ENCODE measurements around the gene EPB41L5.
"Not testable (repeated sequence)": the region's sequence is repeated elsewhere in the genome, so short reads cannot be mapped to it uniquely, and the experiment has no call there.

Gene EPB41L5

DNA sequence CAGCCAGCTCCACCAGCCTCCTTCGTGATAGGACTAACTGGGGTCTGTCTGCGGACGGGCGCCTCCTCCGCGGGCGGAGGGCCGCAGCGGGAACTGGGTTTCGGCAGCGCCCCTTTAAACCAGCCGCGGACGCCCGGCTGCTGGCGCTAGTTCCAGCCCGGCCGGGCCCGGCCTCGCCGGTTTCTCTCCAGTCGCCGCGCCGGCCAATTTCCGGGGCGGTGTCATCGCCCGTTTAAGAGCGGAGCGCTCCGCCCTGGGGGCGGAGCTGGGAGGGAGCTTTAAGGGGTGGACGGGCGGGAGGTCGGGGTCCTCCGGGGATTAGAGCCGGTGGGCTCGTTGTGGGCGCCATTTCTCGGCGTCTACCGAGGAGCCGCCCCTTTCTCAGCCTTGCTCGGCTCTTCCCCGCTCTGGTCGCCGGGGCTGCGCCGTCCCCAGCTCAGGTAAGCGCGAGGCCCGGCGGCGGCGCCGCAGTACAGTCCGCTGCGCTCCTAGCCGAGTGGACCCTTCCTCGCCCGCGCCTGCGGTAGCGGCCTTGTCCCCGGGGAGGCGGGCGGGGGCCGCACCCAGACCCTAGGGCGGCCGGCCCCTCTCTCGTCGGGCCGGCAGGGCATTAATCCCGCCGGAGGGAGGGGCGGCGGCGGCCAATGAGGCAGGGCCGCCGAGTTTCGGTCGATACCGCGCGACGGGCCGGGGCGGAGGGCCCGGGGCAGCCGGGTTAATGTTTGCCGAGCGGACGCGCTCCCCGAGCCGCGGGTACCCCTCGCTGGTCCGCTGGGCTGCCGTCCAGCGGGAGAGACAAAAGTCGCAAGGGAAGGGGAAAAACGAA is at the start of gene EPB41L5:
TSS of gene EPB41L5 (plus strand) at position 307 of the 826 bp plus-strand sequence. CDS start 6,008 bp downstream, outside the sequence.
- DNase-seq (ENCODE audit: extremely low spot score) = peak; percentile 91
- TF ChIP-seq, protein P1, sequence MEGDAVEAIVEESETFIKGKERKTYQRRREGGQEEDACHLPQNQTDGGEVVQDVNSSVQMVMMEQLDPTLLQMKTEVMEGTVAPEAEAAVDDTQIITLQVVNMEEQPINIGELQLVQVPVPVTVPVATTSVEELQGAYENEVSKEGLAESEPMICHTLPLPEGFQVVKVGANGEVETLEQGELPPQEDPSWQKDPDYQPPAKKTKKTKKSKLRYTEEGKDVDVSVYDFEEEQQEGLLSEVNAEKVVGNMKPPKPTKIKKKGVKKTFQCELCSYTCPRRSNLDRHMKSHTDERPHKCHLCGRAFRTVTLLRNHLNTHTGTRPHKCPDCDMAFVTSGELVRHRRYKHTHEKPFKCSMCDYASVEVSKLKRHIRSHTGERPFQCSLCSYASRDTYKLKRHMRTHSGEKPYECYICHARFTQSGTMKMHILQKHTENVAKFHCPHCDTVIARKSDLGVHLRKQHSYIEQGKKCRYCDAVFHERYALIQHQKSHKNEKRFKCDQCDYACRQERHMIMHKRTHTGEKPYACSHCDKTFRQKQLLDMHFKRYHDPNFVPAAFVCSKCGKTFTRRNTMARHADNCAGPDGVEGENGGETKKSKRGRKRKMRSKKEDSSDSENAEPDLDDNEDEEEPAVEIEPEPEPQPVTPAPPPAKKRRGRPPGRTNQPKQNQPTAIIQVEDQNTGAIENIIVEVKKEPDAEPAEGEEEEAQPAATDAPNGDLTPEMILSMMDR (IDR thresholded peaks at IDR 0.05; ENCODE audit: control extremely low read depth, extremely low read depth, low read depth, missing control alignments) = no peak
- POLR2A ChIA-PET = no interaction called here
- CTCF ChIA-PET = interaction anchor here (0.8 to 1.4 kb wide), 2 partner anchors 258 to 668 kb away, joined by 4 read pairs; no protein-coding TSS in a partner anchor

DNA sequence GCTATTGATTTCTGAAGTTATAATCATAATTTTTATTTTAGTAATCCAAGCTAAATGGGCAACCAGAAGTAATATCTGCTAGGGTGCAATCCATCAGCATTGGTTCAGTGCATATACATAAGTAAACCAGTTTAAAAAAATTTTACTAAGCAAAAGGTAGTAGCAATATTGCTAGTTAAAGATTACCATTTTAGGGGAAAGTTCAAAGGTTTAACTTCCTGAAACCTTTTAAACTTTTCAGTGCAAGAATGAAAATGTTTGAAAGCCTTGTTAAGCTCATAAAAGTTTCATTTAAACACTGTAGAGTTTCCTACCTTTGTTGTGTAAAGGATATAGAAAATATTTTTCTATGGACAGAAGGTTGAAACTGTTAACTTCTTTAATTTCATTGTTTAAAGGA is 31.0 kb upstream of the EPB41L5 start:
- DNase-seq (ENCODE audit: extremely low spot score) = no peak
- ChIA-PET POLR2A (no interaction called here), CTCF (interaction anchor here (2.6 kb wide), 1 partner anchor 12 kb away, joined by 5 read pairs; no protein-coding TSS in a partner anchor)
- TF ChIP-seq, protein P1 (IDR thresholded peaks at IDR 0.05; ENCODE audit: control extremely low read depth, extremely low read depth, low read depth, missing control alignments) = no peak

DNA sequence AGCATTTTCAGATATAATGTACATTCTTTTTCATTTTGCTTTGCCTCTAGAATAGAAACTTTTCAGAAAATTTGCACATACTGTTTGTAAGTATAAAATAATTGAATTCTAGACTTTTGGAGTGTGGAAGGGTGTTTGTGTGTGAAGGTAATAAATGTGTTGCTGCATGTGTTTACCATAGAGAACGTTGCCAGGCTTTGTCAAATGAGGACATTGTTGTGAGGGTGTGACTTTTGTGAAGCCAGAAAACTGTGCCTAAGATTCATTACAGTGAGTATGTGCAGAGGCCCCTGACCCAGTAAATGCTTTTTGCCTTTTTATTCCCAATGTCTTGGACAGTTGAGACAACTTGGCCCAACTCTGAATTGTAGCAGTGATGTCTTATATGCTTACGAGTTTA is 30.4 kb upstream of the EPB41L5 start:
- ChIA-PET POLR2A (no interaction called here), CTCF (interaction anchor here (1.0 to 2.6 kb wide), 3 partner anchors 13 to 280 kb away, joined by 3 to 5 read pairs (median 4); no protein-coding TSS in a partner anchor)
- no peak for DNase-seq (ENCODE audit: extremely low spot score)
- TF ChIP-seq, protein P1 (IDR thresholded peaks at IDR 0.05; ENCODE audit: control extremely low read depth, extremely low read depth, low read depth, missing control alignments) = no peak

DNA sequence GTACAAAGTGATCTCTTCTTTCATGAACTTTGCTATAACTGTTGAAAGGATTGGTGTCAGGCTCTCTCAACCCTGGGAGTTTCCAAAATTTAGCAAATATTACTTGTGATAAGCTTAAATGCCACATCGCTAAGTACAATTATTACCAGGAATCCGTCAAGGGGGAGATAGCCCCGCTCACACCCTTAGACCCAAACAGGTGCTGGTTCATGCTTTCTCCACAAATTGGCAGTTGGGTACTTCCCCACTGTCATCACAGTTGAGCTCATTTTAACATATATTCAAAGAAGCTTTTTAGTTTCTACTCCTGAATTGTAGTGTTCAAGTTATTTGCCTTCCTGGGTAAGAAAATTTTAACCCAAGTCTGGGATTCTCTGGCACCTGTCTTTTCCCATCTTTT is 29.8 kb upstream of the EPB41L5 start:
- no peak for DNase-seq (ENCODE audit: extremely low spot score)
- TF ChIP-seq, protein P1 (IDR thresholded peaks at IDR 0.05; ENCODE audit: control extremely low read depth, extremely low read depth, low read depth, missing control alignments) = no peak
- POLR2A ChIA-PET = no interaction called here
- CTCF ChIA-PET = interaction anchor here (1.0 to 2.6 kb wide), 4 partner anchors 14 to 280 kb away, joined by 3 to 5 read pairs (median 4); no protein-coding TSS in a partner anchor

DNA sequence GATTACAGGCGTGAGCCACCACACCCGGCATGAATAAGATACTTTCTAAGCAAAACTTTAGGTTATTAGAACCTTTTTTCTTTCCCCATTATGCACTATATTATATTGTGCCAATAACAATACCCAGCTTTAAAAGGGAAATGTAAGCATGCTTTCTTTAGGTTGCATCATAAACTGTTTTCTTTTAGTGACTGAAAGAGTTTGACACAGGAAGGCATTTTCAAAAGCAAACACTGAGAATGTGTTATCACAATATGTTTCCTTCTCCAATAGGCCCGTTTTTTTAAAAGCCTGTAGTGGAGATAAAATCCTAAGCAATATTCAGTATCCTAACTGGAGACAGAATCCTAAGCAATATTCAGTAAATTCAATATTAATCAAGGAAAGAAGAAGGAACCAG is 16.7 kb upstream of the EPB41L5 start:
- ChIA-PET POLR2A (no interaction called here), CTCF (no interaction called here)
- TF ChIP-seq, protein P1 (IDR thresholded peaks at IDR 0.05; ENCODE audit: control extremely low read depth, extremely low read depth, low read depth, missing control alignments) = no peak
- no peak for DNase-seq (ENCODE audit: extremely low spot score)

DNA sequence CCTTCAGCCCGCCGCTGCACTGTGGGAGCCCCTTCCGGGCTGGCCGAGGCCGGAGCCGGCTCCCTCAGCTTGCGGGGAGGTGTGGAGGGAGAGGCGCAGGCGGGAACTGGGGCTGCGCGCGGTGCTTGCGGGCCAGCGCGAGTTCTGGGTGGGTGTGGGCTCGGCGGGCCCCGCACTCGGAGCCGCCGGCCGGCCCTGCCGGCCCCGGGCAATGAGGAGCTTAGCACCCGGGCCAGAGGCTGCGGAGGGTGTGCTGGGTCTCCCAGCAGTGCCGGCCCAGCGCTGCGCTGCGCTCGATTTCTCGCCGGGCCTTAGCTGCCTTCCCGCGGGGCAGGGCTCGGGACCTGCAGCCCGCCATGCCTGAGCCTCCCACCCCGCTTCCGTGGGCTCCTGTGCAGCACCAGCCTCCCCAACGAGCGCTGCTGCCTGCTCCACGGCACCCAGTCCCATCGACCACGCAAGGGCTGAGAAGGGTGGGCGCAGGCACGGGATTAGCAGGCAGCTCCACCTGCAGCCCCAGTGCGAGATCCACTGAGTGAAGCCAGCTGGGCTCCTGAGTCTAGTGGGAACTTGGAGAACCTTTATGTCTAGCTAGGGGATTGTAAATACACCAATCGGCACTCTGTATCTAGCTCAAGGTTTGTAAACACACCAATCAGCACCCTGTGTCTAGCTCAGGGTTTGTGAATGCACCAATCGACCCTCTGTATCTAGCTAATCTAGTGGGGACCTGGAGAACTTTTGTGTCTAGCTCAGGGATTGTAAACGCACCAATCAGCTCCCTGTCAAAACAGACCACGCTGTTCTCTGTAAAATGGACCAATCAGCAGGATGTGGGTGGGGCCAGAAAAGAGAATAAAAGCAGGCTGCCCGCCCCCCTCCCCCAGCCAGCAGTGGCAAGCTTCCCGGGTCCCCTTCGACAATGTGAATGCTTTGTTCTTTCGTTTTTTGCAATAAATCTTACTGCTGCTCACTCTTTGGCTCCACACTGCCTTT is 15.7 kb upstream of the EPB41L5 start:
- DNase-seq (ENCODE audit: extremely low spot score); CTCF ChIA-PET; POLR2A ChIA-PET: not testable (repeated sequence)
